HEK293 (cell line): ENCODE measurements around the gene CACNA1S.

Experiments
- BCL11B ChIP-seq: fragments of 450-650 bp; formaldehyde crosslinking; IDR thresholded peaks from 2 replicates; pipeline ENCODE4 v1.5.1; 2016; ENCODE audit warnings: low read depth, missing biosample characterization, missing genetic modification characterization
- GFI1B ChIP-seq: fragments of 450-650 bp; formaldehyde crosslinking; IDR thresholded peaks from 2 replicates; pipeline ENCODE4 v1.5.1; 2016; ENCODE audit warnings: missing biosample characterization, missing genetic modification characterization
- KLF9 ChIP-seq: fragments of 450-650 bp; formaldehyde crosslinking; IDR thresholded peaks from 2 replicates; pipeline ENCODE4 v1.5.1; 2016; ENCODE audit warnings: missing biosample characterization, missing genetic modification characterization, low read depth
- OSR2 ChIP-seq: fragments of 450-650 bp; formaldehyde crosslinking; IDR thresholded peaks from 2 replicates; pipeline ENCODE4 v1.5.1; 2016; ENCODE audit warnings: missing biosample characterization, missing genetic modification characterization
- PRDM10 ChIP-seq: fragments of 450-650 bp; formaldehyde crosslinking; IDR thresholded peaks from 2 replicates; pipeline ENCODE4 v1.5.1; 2016; ENCODE audit warnings: missing biosample characterization, missing genetic modification characterization
- PRDM6 ChIP-seq: fragments of 450-650 bp; formaldehyde crosslinking; IDR thresholded peaks from 2 replicates; pipeline ENCODE4 v1.5.1; 2017; ENCODE audit warnings: missing biosample characterization, missing genetic modification characterization
- SCRT2 ChIP-seq: fragments of 450-650 bp; formaldehyde crosslinking; IDR thresholded peaks from 2 replicates; pipeline ENCODE4 v1.5.1; 2016; ENCODE audit warnings: missing biosample characterization, missing genetic modification characterization
- TSHZ1 ChIP-seq: fragments of 450-650 bp; formaldehyde crosslinking; IDR thresholded peaks from 2 replicates; pipeline ENCODE4 v1.5.1; 2016; ENCODE audit warnings: missing biosample characterization, missing genetic modification characterization, borderline replicate concordance
- ZFP3 ChIP-seq: fragments of 450-650 bp; formaldehyde crosslinking; IDR thresholded peaks from 2 replicates; pipeline ENCODE4 v1.5.1; 2016; ENCODE audit warnings: low read depth, missing biosample characterization, missing genetic modification characterization
- ZNF112 ChIP-seq: fragments of 450-650 bp; formaldehyde crosslinking; IDR thresholded peaks from 2 replicates; pipeline ENCODE4 v1.5.0; 2017; ENCODE audit warnings: missing biosample characterization, missing genetic modification characterization
- ZNF138 ChIP-seq: fragments of 450-650 bp; formaldehyde crosslinking; IDR thresholded peaks from 2 replicates; pipeline ENCODE4 v1.5.1; 2016; ENCODE audit warnings: missing biosample characterization, missing genetic modification characterization, borderline replicate concordance
- ZNF157 ChIP-seq: fragments of 450-650 bp; formaldehyde crosslinking; IDR thresholded peaks from 2 replicates; pipeline ENCODE4 v1.5.1; 2016; ENCODE audit warnings: missing biosample characterization, missing genetic modification characterization
- ZNF19 ChIP-seq: fragments of 450-650 bp; formaldehyde crosslinking; IDR thresholded peaks from 2 replicates; pipeline ENCODE4; 2016; ENCODE audit warnings: missing biosample characterization, missing genetic modification characterization, low read depth
- ZNF211 ChIP-seq: fragments of 450-650 bp; formaldehyde crosslinking; IDR thresholded peaks from 2 replicates; pipeline ENCODE4 v1.5.1; 2016; ENCODE audit warnings: low read depth, missing biosample characterization, missing genetic modification characterization
- ZNF223 ChIP-seq: fragments of 450-650 bp; formaldehyde crosslinking; IDR thresholded peaks from 2 replicates; pipeline ENCODE4 v1.5.1; 2016; ENCODE audit warnings: missing biosample characterization, missing genetic modification characterization
- ZNF248 ChIP-seq: fragments of 450-650 bp; formaldehyde crosslinking; IDR thresholded peaks from 2 replicates; pipeline ENCODE4 v1.5.1; 2017; ENCODE audit warnings: missing biosample characterization, missing genetic modification characterization
- ZNF274 ChIP-seq, 2 experiments: fragments of 200-500 bp in 1 of 2; fragments of 450-650 bp in 1 of 2; sonication (Bioruptor generic) in 1 of 2; formaldehyde crosslinking in 1 of 2; IDR thresholded peaks; 2 replicates each; pipeline versions ENCODE4 v1.5.1 to v1.6.1; 2014 to 2016; ENCODE audit warnings: borderline replicate concordance in 1 of 2, inconsistent platforms in 1 of 2, low read length in 1 of 2, missing biosample characterization in 1 of 2, missing genetic modification characterization in 1 of 2
- ZNF404 ChIP-seq: fragments of 450-650 bp; formaldehyde crosslinking; IDR thresholded peaks from 2 replicates; pipeline ENCODE4 v1.5.1; 2017; ENCODE audit warnings: missing biosample characterization, missing genetic modification characterization
- ZNF426 ChIP-seq: fragments of 450-650 bp; formaldehyde crosslinking; IDR thresholded peaks from 2 replicates; pipeline ENCODE4 v1.5.1; 2017; ENCODE audit warnings: missing biosample characterization, missing genetic modification characterization, mild to moderate bottlenecking, inconsistent platforms, moderate library complexity
- ZNF521 ChIP-seq: fragments of 450-650 bp; formaldehyde crosslinking; IDR thresholded peaks from 2 replicates; pipeline ENCODE4 v1.5.1; 2017; ENCODE audit warnings: missing biosample characterization, mild to moderate bottlenecking, missing genetic modification characterization
- ZNF548 ChIP-seq: fragments of 450-650 bp; formaldehyde crosslinking; IDR thresholded peaks from 2 replicates; pipeline ENCODE4 v1.5.1; 2016; ENCODE audit warnings: missing biosample characterization, missing genetic modification characterization
- ZNF555 ChIP-seq: fragments of 450-650 bp; formaldehyde crosslinking; conservative IDR thresholded peaks from 2 replicates; pipeline ENCODE4 v1.5.1; 2017; ENCODE audit warnings: missing biosample characterization, mild to moderate bottlenecking, missing genetic modification characterization, inconsistent platforms
- ZNF596 ChIP-seq: fragments of 450-650 bp; IDR thresholded peaks from 2 replicates; pipeline ENCODE4 v1.5.0; 2018; ENCODE audit warnings: missing biosample characterization, mild to moderate bottlenecking, missing genetic modification characterization, moderate library complexity
- ZNF624 ChIP-seq: fragments of 450-650 bp; formaldehyde crosslinking; IDR thresholded peaks from 2 replicates; pipeline ENCODE4 v1.5.1; 2017; ENCODE audit warnings: missing biosample characterization, missing genetic modification characterization
- ZNF654 ChIP-seq: fragments of 450-650 bp; formaldehyde crosslinking; IDR thresholded peaks from 2 replicates; pipeline ENCODE4 v1.5.1; 2016; ENCODE audit warnings: low read depth, missing biosample characterization, missing genetic modification characterization
- ZNF704 ChIP-seq: fragments of 450-650 bp; formaldehyde crosslinking; IDR thresholded peaks from 2 replicates; pipeline ENCODE4 v1.5.1; 2016; ENCODE audit warnings: missing biosample characterization, missing genetic modification characterization
- ZNF747 ChIP-seq: fragments of 450-650 bp; formaldehyde crosslinking; IDR thresholded peaks from 2 replicates; pipeline ENCODE4 v1.5.1; 2016; ENCODE audit warnings: missing biosample characterization, missing genetic modification characterization
- ZNF76 ChIP-seq: fragments of 450-650 bp; formaldehyde crosslinking; IDR thresholded peaks from 2 replicates; pipeline ENCODE4; 2016; ENCODE audit warnings: low read depth, missing biosample characterization, missing genetic modification characterization, borderline replicate concordance
- ZNF791 ChIP-seq: fragments of 450-650 bp; formaldehyde crosslinking; IDR thresholded peaks from 2 replicates; pipeline ENCODE4 v1.5.1; 2016; ENCODE audit warnings: missing biosample characterization, missing genetic modification characterization
- ZNF843 ChIP-seq: fragments of 450-650 bp; formaldehyde crosslinking; IDR thresholded peaks from 2 replicates; pipeline ENCODE4 v1.5.1; 2016; ENCODE audit warnings: missing biosample characterization, missing genetic modification characterization

The CACNA1S gene

GRCh38 chr1:201114245-201115131 is 2.3 kb upstream of the CACNA1S start (continued):
- TF ChIP-seq PRDM6 (tag by site-specific recombination) (no peak), ZNF704 (no peak), ZNF223 (tag by site-specific recombination) (no peak), ZNF521 (no peak), BCL11B (tag by site-specific recombination) (no peak), ZNF555 (tag by site-specific recombination) (no peak), GFI1B (tag by site-specific recombination) (peak; percentile 59; the same call in 1 of the 2 replicates), ZNF211 (tag by site-specific recombination) (no peak), ZNF19 (tag by site-specific recombination) (no peak), ZNF76 (tag by site-specific recombination) (peak; percentile 17; the same call in 1 of the 2 replicates), PRDM10 (tag by site-specific recombination) (0 out of 2 replicates have a peak, but pooled peaks have one; percentile 16), KLF9 (no peak), ZNF404 (no peak), ZNF248 (tag by site-specific recombination) (no peak), ZNF112 (no peak), TSHZ1 (no peak), ZNF791 (tag by site-specific recombination) (no peak), ZNF596 (tag by site-specific recombination) (no peak), ZFP3 (no peak), SCRT2 (tag by site-specific recombination) (peak; percentile 52), ZNF138 (no peak), ZNF548 (tag by site-specific recombination) (no peak), ZNF426 (tag by site-specific recombination) (no peak), ZNF843 (tag by site-specific recombination) (0 out of 2 replicates have a peak, but pooled peaks have one; percentile 45), ZNF624 (tag by site-specific recombination) (no peak), ZNF157 (tag by site-specific recombination) (no peak), OSR2 (tag by site-specific recombination) (no peak), ZNF274 (IDR thresholded peaks at IDR 0.05; ENCODE audit: low read length) (no peak), ZNF274 (tag by site-specific recombination; IDR thresholded peaks at IDR 0.05; ENCODE audit: borderline replicate concordance) (no peak), ZNF654 (tag by site-specific recombination) (peak; percentile 87), ZNF747 (no peak)
